Activated CD8-positive, alpha-beta memory T cell treated with anti-CD3 and anti-CD28 coated beads, Interleukin-2, amount 50 U/mL, for 24 hours (primary cell): ENCODE data around the gene ARAP2.

Experiments used
- DNase-seq: peaks from one replicate; pipeline ENCODE4 v3.0.0-alpha.2; 2020; ENCODE audit errors: extremely low read depth

Gene ARAP2

DNA sequence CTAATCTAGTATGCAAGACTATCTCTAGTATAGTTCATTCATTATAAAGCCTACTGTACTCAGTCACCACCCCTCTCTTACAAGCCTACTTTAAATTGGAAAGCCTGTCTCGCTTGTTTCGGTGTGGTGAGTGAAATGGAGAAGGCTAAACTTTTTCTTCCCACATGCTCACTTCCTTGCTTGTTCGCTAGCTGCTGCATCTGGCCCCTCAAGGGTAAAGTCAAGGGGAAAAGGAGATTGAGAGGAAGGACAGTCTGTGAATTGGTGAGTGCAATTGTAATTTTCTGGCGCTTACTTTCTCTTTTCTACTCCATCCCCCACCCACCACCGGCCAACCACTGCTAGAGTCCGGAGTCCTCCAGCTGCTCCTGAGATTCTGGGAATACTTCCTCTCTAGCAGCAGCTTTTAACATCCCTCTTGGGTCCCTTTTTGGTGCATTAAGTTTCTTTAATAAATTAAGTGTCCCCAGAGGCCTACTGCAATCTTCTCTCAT is 12.1 kb upstream of the ARAP2 start:
- no peak for DNase-seq

DNA sequence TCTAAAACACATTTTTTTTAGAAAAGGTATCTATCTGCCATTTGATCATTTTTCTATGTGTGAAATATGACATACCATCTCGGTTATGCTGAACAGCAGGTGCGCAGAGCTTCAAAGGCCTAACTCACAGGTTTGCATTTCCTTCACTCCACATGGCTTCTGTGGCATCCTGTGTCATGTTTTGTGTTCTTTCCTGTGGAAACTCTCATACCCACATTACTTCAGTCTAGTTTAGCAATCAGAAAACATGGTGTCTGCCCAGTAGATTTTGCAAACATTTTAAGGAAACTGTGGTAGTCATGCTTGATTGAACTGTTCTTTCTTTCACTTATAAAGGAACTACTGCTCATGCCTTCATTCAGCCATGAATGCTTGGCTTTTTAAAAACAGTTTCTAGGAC is 11.3 kb upstream of the ARAP2 start:
- no peak for DNase-seq

DNA sequence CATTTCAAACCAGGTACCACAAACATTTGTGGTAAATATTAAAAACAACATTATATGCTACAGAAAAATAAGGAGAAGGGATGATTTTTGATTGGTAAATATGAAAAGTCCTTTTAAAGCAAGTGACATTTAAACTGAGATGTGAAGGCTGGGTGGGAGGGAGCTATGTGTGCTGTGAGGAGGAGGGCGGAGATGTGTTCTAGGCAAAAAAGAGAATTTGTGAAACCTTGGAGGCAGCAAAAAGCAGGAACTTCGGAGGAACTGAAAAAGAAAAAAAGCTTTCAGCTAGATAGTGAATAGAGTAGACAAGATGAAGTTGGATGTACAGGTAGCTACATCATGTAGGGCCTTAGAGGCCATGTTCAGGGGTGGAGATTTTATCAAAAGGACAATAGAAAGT is 10.1 kb upstream of the ARAP2 start:
- DNase-seq: no peak

DNA sequence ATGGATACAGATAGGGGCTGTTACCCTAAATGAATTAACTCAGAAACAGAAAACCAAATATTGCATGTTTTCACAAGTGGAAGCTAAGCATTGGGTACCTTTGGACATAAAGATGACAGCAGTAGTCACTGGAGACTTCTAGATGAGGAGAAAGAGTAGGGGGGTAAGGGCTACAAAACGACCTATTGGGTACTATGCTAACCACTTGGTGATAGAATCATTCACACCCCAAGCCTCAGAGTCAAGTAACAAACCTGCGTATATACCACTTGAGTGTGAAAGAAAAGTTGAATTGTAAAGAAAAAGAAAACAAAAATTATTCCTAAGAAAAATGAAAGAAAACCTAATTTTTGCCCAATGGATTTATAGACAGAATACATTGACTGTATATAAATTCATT is 7.7 kb upstream of the ARAP2 start:
- no peak for DNase-seq

DNA sequence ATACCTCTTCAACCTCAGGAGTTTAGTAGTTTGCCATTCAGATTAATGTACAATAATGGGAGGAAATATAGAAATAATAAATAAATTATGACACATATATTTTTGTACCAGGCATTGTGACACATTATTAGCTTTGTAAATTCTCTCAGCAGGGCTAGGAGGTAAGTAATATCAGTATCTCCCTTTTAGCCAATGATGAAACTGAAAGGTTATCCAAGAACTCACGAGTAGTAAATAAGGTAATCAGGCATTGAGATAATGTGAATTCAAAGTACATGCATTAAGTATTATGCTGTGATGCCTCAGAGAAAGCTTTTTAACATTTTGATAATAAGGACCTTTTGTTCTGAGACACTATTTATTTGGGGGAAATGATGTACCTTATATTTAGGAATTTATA is 5.3 kb upstream of the ARAP2 start:
- no peak for DNase-seq

DNA sequence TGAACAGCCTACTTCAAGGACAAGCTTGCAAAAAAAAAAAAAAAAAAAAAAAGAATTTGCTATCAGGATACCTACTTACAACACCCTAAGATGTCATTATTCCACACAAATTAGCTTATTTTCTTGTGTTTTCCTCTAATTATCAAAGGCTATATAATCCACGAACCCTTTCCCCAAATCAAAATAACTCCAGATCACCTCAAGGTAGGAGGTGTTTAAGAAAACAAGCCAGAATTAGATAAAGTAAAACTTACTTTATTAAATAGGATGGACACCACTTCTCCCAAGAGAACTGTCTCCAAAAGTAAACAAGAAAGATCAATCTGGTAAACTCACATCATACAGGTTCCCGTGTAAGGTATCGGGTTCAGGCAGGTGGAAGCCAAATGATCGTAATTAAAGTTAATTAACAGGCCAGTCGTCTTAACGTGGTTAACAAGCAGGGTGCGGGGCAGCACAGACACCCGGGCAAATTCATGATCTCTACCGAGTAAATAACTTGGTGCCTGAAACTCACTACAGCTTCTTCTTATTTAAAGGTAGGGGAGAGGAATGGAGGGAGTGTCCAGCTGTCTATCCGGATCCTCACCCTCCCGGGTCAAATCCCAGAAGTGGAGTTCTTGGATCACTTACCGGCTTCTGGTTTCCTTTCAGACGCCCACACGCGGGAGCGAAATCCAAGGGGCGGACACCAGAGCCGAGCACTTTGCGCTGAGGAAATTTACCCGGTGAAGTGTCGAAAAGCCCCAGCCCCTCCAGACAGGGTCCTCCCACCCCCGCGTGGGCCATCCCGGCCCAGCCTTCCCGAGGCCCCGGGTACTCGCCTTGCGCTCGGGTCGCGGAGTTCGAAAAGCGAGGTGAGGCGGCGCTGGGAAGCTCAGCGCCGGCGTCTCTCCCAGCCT is 708 bp downstream of the ARAP2 start:
- no peak for DNase-seq

DNA sequence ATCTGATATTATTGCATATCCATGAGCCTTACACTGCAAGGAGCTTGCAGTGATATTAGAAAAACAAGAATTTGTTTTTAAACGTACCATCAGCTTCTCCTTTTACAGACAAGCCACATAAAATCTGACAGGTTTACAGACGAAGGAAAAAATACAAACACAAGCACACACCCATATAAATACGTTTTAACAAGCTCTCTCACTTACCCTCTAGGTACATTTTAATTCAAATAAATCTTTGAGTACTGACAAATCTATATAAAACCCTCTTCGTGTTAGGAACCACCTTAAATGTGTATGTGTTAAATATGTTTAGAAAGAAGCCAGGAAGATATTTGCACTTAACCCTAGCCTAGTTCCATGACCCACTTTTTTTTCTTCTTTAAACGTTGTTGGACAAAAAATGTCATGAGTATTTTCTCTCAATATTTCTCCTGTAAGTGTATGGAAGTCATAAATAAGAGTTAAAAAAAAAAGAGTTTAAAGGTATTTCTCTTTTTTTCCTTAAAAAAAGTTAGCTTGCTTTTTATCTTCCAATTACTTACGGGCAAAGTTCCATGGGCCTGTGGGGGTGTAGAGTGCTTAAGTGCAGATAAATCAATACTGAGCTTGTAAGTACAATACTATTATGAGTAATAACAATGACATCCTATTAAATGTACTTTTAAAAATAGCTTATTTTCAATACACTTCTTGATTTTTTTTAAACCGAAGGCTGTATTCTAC is 1.5 kb downstream of the ARAP2 start:
- DNase-seq: no peak

DNA sequence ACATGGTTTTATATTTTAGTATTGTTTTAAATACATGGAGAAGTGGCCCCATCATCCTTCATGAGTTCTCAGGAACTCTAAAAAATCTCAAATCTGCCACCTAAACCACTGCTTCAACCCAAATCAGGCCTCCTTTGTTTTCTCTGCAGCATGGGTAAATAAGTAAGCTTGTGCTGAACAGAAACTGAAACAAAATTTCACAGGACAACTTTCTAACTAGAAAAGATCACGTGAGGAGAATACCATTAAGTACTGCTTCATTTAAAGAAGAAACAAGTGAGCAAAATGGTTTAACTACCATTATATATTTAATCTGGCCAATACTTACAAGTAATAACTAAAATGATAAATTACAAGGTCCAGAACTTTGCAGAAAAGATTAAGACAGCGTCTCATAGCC is 2.5 kb downstream of the ARAP2 start:
- no peak for DNase-seq

DNA sequence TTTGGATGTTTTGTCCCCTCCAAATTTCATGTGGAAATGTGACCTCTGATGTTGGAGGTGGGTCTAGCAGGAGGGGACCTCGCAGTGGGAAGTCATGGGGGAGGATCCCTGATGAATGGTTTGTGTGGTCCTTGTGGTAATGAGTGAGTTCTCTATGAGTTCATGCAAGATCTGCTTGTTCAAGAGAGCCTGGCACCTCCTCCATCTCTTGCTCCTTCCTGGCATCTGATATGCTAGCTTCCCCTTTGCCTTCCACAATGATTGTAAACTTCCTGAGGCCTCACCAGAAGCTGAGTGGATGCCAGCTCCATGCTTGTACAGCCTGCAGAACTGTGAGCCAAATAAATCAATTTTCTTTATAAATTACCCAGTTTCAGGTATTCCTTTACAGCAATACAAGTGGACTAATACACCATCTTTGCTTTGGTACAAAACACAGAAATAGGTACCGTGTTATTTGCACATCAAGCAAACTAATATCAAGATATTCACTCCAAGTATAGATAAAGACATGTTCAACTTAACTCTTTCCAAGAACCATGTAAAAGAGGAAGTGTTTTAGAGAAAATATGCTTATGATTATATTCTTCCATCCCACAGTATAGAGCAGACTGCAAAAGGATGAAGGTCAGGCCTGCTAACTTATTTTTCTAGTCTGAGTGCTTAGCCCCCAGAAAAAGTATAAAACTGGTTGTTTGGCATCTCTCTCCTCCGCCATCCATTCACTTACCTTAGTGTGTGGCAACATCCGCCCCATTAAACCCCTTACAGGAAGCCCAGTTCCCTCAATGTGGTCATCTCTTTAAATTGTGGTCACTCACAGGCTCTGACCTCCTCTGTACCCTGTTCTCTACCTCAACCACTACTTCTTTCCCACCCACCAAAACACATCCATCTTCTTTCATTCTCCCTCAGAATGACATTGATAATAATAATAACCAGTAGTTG is 6.7 kb downstream of the ARAP2 start:
- no peak for DNase-seq

DNA sequence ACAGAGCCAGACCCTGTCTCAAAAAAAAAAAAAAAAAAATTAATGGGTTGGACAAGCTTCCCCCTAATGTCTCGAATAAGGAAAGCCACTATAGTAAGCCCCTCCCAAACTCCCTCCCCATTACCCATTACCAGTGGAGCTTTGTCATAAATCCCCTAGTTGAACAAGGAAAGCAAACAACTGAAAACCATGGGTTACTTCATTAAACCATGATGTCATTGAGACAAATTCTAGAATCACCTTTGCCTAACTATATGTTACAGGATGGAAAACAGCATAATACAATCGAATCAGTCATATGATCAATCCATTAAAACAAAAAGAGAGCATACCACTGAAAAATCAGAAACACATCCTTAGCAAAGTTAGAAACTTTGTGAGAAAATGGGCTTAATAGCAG is 8.2 kb downstream of the ARAP2 start:
- DNase-seq: no peak

DNA sequence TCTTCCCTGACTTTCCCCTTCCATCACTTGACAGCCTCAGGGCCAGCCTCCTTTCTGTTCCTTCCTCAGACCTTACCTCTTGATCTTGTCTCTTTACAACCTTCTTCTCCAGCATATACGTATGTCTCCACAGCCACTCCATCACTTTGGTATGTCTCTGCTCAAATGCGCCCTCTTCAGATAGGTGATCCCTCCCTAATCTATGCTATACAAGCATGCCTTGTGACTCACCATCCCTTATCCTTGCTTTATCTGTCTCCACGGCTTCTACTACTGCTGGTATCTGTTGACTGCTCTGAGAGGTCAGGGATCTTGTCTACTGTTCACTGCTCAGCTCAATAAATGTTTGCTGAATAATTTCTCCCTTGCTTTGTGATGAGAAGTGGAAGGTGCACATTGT is 9.0 kb downstream of the ARAP2 start:
- DNase-seq: no peak

DNA sequence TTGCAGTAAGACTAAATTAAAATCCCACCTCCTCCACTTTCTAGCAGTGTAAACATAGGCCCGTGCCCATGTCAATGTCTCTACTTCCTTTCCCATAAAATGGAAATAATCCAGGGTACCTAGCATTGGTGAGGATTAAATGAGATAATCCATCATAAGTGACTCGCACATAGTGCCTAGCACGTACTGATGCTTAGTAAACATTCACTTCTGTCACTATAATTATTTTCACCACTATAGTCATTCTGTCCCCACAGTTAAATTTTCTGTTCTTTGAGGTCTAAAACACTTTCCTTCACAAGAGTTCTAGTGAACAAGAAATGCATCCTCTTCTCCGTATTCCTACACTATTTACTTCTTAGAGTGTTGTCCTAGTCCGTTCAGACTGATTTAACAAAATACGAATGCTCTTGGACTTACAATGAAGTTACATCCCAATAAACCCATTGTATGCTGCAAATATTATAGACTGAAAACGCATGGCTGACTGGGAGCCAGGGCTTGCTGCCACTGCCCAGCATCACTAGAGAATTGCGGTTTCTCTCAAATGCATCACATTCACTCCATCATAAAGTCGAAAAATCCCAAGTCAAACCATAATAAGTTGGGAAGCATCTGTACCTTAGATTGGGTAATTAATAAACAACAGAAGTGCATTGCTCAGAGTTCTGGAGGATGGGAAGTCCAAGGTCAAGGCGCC is 10.6 kb downstream of the ARAP2 start:
- DNase-seq: no peak

DNA sequence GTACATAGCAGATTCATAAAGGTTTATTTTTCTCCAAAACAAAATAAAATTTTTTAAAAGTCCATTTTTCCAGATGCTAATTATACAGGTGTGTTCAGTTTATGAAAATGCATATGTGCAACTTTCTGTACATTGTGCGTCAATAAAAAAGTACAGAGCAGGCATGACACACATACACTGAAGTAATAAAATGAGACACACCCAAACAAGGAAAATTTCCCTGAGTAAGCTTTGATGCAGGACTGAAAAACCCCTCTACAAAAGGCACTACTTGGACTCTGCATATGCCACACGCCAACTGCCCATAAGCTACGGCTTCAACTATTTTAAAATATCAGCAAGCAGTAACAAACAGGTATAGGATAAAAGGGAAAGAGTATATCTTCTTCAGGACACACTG is 13.8 kb downstream of the ARAP2 start:
- no peak for DNase-seq

DNA sequence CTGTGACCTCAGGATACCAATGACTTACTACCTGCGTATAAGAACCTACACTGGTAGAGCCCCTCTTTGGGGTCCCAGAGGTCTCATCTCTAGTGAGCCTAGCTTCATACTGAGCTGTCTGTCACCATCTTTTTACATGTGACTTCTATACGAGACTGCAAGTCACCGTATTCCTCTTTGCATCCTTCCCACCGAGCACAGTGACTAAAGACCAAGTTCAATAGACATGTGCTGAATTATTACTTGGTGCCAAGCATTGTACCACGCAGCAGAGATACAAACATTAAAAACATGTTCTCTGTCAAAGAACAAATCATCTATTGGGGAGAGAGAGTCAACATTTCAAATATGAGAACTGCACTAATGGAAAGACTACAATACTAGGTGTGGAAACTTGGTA is 16.4 kb downstream of the ARAP2 start:
- DNase-seq: no peak

DNA sequence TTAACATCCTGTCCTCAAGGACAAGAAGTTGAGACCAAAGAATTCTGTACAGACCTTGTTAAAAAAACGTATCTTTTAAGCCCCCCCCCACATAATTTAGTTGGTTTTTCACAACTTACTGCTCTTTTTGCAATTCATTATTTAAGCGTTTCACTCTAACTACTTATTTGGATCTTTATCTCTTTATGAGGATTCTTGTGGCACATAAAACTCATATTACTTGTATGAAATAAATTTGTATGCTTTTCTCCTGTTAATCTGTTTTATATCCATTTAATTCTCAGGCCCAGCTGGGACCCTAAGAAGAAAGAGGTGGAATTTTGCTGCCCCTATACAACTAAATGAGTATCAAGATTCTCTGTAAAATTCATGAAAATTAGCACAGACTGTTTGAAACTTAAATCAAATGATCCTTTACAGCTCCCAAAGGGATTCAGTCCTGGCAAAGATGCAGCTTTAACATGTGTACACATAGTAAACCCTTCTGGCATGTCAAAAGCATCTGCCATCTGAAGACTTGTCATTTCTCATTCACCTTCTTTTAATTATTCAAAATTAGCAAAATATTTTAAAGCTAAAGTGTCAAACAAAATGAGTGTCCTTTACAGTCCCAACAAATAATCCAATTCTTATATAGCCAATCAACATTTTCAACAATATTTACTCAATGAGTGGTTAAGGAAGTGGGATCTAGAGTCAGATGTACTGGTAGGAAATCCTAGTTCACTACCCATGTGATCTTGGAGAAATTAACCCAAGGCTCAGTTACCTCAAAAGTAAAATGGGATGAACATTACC is 17.7 kb downstream of the ARAP2 start:
- no peak for DNase-seq

DNA sequence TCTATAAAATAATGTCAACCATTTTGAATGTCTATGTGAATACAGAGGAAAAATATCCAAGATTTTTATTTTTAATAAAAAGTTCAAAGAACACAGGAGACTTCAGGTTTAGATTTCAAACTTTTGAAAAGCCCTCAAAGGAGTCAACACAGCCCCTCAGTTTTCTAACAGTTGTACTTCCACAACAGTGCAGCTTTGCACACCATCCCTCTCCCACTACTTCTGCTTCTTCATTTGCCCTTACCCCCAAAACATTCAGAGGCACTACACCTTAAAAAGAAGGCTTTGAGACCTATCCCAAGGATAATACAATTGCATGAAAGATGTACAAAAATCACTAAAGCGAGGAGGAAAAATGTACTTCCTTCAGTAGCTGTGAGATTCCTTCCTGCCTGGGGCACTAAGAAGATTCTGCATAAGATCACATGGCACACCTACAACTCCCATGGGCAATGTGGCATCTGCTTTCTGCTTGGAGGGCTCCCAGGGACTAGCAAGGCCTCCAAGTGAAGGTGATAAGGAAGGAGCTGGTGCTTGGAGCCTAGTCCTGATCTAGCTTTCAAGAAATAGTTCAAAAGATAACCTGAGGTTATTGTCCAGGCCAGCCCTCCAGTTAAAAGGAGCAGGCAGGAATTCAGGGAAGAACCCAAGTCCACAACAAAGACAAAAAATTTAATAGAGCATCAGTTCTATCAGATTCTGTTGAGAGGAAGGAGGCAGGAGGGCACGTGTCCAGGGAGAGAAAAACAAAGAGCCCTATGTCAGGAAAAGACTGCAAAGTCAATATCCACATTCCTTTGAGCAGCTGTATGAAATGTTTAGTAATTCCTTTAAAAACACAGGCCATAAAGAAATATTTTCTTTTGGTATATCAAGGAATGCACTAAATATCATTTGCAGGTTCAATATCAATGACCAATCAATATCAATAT is 19.1 kb downstream of the ARAP2 start:
- DNase-seq: no peak

DNA sequence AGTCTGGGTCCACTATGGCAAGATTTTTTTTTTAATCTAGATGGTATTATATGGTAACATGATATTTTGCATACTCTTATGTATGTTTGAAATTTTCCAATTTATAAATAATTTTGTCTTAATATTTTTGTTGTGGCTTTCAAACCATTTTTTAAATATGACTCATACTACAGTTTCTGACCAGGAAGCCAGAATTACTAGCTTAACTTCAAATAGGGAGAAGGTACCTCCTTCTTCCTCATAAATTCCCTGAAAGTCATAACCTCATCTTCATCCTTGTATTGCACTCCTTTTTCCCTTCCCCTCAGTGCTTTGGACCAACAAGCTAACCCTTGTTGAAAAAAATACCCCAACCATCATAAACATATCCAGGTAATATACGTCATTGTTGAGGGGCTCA is 21.6 kb downstream of the ARAP2 start:
- DNase-seq: no peak

DNA sequence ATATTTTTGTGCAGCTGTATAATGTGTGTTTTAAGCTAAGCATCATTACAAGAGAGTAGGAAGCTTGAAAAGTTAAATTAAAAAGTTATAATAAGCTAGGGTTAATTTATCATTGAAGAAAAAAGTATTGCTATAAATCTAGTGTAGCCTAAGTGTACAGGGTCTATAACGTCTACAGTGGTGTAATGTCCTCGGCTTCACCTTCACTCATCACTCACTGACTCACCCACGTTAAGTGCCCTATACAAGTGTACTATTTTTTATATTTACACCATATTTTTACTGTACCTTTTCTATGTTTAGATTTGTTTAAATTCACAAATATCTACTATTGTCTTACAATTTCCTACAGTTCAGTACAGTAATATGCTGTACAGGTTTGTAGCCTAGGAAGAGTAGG is 23.5 kb downstream of the ARAP2 start:
- DNase-seq: no peak

DNA sequence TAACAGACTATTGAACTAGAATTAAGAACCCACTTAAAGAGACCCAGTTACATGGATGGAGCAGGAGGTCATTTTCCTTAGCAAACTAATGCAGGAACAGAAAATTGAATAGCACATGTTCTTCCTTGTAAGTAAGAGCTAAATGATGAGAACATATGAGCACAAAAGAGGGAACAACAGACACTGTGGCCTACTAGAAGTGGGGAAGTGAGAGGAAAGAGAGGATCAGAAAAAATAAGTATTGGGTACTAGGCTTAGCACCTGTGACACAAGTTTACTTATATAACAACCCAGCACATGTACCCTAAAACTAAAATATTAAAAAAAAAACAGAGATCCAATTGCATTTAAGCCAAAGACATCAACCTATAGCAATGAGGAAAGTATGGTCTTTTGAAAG is 26.2 kb downstream of the ARAP2 start:
- DNase-seq: no peak
